Natural killer cell (primary cell): ENCODE measurements around the gene TPRN. TPM values are rescaled to one million over a fixed set of nuclear protein-coding genes. Genes with fewer than 3 reads are reported as not detected.

ENCODE experiments used
- ATAC-seq, 3 donors: fragments of 150-1000 bp in 2 of 3; fragments of 200-7000 bp in 1 of 3; cut with Tn5 transposase; 1 replicate in 1 of 3; 2 replicates in 2 of 3; pipeline ENCODE4 v1.10.0; 2021; ENCODE audit warnings: mild to moderate bottlenecking in 2 of 3, moderate library complexity in 2 of 3
- DNase-seq, 2 donors: peaks; one replicate each; pipeline versions ENCODE4 v3.0.0 to v3.0.0-alpha.2; 2013 to 2021; ENCODE audit warnings: mixed read lengths in 1 of 2
- H3K27ac ChIP-seq: one replicate; pipeline ENCODE4 v1.5.1; 2013; ENCODE audit warnings: mild to moderate bottlenecking, low read length
- H3K27me3 ChIP-seq: one replicate; pipeline ENCODE4 v1.6.1; 2013; ENCODE audit warnings: low read length; ENCODE audit not compliant: control insufficient read depth, insufficient read depth
- H3K36me3 ChIP-seq: one replicate; pipeline ENCODE4 v1.6.1; 2013; ENCODE audit warnings: low read length; ENCODE audit not compliant: control insufficient read depth, insufficient read depth
- H3K4me1 ChIP-seq: one replicate; pipeline ENCODE4 v1.6.1; 2013; ENCODE audit warnings: low read length; ENCODE audit not compliant: control insufficient read depth, insufficient read depth
- H3K4me3 ChIP-seq: one replicate; pipeline ENCODE4 v1.5.1; 2013; ENCODE audit warnings: low read length
- H3K9me3 ChIP-seq: one replicate; pipeline ENCODE4 v1.6.1; 2013; ENCODE audit warnings: low read length; ENCODE audit not compliant: control insufficient read depth, insufficient read depth
- H3K27ac Mint-ChIP-seq, 2 donors: one replicate each; pipeline ENCODE4 v1.8.0; 2022; ENCODE audit warnings: mild to moderate bottlenecking in 2 of 2, mixed read lengths in 2 of 2, moderate library complexity in 1 of 2
- H3K27me3 Mint-ChIP-seq, 2 donors: one replicate each; pipeline ENCODE4 v1.8.0; 2022; ENCODE audit warnings: low read depth in 2 of 2, mixed read lengths in 2 of 2
- H3K36me3 Mint-ChIP-seq: one replicate; pipeline ENCODE4 v1.8.0; 2022; ENCODE audit warnings: mixed read lengths
- H3K4me1 Mint-ChIP-seq, 2 donors: one replicate each; pipeline ENCODE4 v1.8.0; 2022; ENCODE audit warnings: mixed read lengths in 2 of 2
- H3K4me3 Mint-ChIP-seq: one replicate; pipeline ENCODE4 v1.8.0; 2022; ENCODE audit warnings: mild to moderate bottlenecking, moderate library complexity, mixed read lengths
- H3K9me3 Mint-ChIP-seq, 2 donors: one replicate each; pipeline ENCODE4 v1.8.0; 2022; ENCODE audit warnings: mixed read lengths in 2 of 2
- CTCF ChIP-seq: fragments of 200-600 bp; IDR thresholded peaks from one replicate; pipeline ENCODE4 v1.8.0; 2022; ENCODE audit warnings: antibody characterized with exemption
- WGBS: methylation state at CpG from one replicate; pipeline ENCODE4 v1.1.7; 2013; ENCODE audit warnings: missing lambda C conversion rate; ENCODE audit not compliant: insufficient coverage; 5-methylcytosine and 5-hydroxymethylcytosine counted together
- intact Hi-C: fragments of 100-400 bp; cut with micrococcal nuclease; formaldehyde crosslinking; loops from one replicate; pipeline ENCODE4 v1.14.2; 2022
- total RNA-seq, 4 donors: library from RNA; stranded (reverse); fragments of 120-200 nt in 1 of 4; gene quantifications; one replicate each; pipeline versions ENCODE4 v1.2.3 to v1.2.4, GENCODE V29; 2013 to 2022

TPRN gene
- total RNA-seq, 3 donors from 2014 or later (not counting 1 experiment from before 2014, with no cell fraction given) = 8.2 to 10.6 (median 8.4) TPM

DNA sequence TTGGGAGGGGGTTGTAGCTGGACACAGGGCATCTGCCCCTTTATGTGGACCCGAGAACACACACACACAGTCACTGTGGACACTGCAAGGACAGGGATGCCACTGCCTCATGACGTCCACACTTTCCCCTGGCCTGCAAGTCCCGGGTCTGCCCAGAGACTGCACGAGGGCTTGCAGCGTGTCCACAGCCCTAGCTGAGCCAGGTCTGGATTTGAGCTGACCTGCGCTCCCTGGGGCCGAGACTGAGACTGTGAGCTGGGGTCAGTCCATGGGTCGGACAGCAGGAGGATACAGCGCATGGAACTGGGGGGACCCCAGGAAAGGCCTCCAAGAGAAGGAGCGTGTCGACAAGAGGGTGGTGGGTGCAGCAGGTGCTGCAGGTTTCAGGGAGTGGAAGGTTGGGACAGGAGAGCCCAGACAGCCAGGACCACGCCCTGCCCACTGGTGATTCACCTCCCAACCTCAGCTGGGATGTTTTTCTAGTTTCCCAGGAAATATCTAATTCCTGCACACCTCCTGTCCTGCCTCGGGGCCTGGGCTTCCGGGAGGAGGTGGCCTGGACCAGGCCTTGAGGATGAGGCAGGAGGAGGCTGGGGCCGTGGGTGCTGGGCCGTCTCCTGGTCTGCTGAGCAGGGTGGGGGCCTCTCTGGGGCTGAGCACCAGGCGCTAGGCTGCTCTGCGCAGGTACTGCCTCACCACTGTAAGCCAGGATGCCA, 26.0 kb upstream of the TPRN start:
- TF ChIP-seq CTCF = no peak
- no peak overlapping the region for H3K4me3 Mint-ChIP-seq
- H3K4me3 ChIP-seq = no peak overlapping the region
- no peaks in the 10 kb centered on the region for H3K9me3 ChIP-seq
- H3K36me3 ChIP-seq = no peaks in the 10 kb centered on the region
- H3K27ac ChIP-seq = no peak overlapping the region
- no peaks in the 10 kb centered on the region for H3K9me3 Mint-ChIP-seq
- 77% methylated on average over 18 of the region's 18 CpGs for WGBS
- H3K27me3 ChIP-seq = peaks cover 9% of the 10 kb centered on the region
- no peak overlapping the region for H3K27ac Mint-ChIP-seq
- intact Hi-C loops = loop anchor here (5.0 kb wide), 2 partner anchors 109 to 179 kb away; partner anchors contain the start of gene NPDC1
- no peaks in the 10 kb centered on the region for H3K36me3 Mint-ChIP-seq
- DNase-seq (no peak), ATAC-seq (no peak)
- peaks cover 31% of the 10 kb centered on the region for H3K4me1 ChIP-seq
- peaks cover 0 to 3% of the 10 kb centered on the region in 2 donors for H3K27me3 Mint-ChIP-seq
- peaks cover 5 to 11% of the 10 kb centered on the region in 2 donors for H3K4me1 Mint-ChIP-seq

- TF ChIP-seq CTCF = no peak
- no peak overlapping the region for H3K27ac Mint-ChIP-seq
- DNase-seq = no peak
- no peak for ATAC-seq
- H3K36me3 Mint-ChIP-seq = no peaks in the 10 kb centered on the region
- WGBS = 83% methylated on average over 21 of the region's 21 CpGs
- Histone ChIP-seq H3K4me1 (peaks cover 31% of the 10 kb centered on the region), H3K9me3 (no peaks in the 10 kb centered on the region), H3K27me3 (peaks cover 9% of the 10 kb centered on the region), H3K27ac (no peak overlapping the region), H3K36me3 (no peaks in the 10 kb centered on the region), H3K4me3 (no peak overlapping the region)
- no peaks in the 10 kb centered on the region for H3K9me3 Mint-ChIP-seq
- peaks cover 0 to 3% of the 10 kb centered on the region in 2 donors for H3K27me3 Mint-ChIP-seq
- peaks cover 5 to 11% of the 10 kb centered on the region in 2 donors for H3K4me1 Mint-ChIP-seq
- intact Hi-C loops = loop anchor here (5.0 kb wide), 2 partner anchors 109 to 179 kb away; partner anchors contain the start of gene NPDC1
- H3K4me3 Mint-ChIP-seq = no peak overlapping the region
Observed at GRCh38 chr9:137225699-137226331, 25.3 kb upstream of the TPRN start.

- WGBS = 50% methylated on average over 22 of the region's 23 CpGs
- Histone ChIP-seq H3K4me1 (peaks cover 31% of the 10 kb centered on the region), H3K27me3 (peaks cover 9% of the 10 kb centered on the region), H3K4me3 (peak within 1 kb of the TSS; percentile 58), H3K36me3 (no peaks in the 10 kb centered on the region), H3K27ac (peak within 1 kb of the TSS; percentile 84), H3K9me3 (no peaks in the 10 kb centered on the region)
- Mint-ChIP-seq H3K36me3 (no peaks in the 10 kb centered on the region), H3K4me3 (peak within 1 kb of the TSS; percentile 86), H3K4me1 (peaks cover 5 to 11% of the 10 kb centered on the region in 2 donors), H3K27me3 (peaks cover 0 to 3% of the 10 kb centered on the region in 2 donors), H3K27ac (peak within 1 kb of the TSS in 1 of 2 donors; percentile 88), H3K9me3 (no peaks in the 10 kb centered on the region)
- TF ChIP-seq CTCF = no peak
- ATAC-seq = no peak
- no peak for DNase-seq
- intact Hi-C loops = loop anchor here (5.0 kb wide), 3 partner anchors 98 to 178 kb away; partner anchors contain the start of gene NPDC1
Observed at GRCh38 chr9:137224830-137225694, 24.5 kb upstream of the TPRN start, which contains the start of gene CYSRT1. Gene CYSRT1, plus strand, starts transcription at chr9:137225174. Its CDS starts 448 bp downstream, at chr9:137225622.
